HL-60 (cell line): ENCODE data around the gene CCDC106.

Experiments
- DNase-seq, 2 experiments: peaks; one replicate each; pipeline ENCODE4 v3.0.0-alpha.2; 2010 to 2020; ENCODE audit warnings: low read depth in 1 of 2, low spot score in 1 of 2
- H3K27ac ChIP-seq: fragments of 250-450 bp; sonication (Bioruptor Pico); replicated peaks from 2 replicates; pipeline ENCODE4 v1.5.1; 2020; ENCODE audit warnings: mild to moderate bottlenecking, moderate library complexity
- H3K27me3 ChIP-seq: fragments of 250-450 bp; sonication (Bioruptor Pico); 2 replicates; pipeline ENCODE4 v1.5.1; 2021; ENCODE audit warnings: mild to moderate bottlenecking, moderate library complexity; ENCODE audit not compliant: insufficient read depth, poor library complexity, severe bottlenecking
- H3K4me3 ChIP-seq: replicated peaks from 2 replicates; pipeline ENCODE4 v1.5.1; 2011; ENCODE audit warnings: mild to moderate bottlenecking, control low read depth, low read length; ENCODE audit not compliant: insufficient read depth
- GABPA ChIP-seq: IDR thresholded peaks from 2 replicates; pipeline ENCODE4 v1.6.1; 2012; ENCODE audit warnings: low read depth
- POLR2AphosphoS5 ChIP-seq: IDR thresholded peaks from 2 replicates; pipeline ENCODE4 v1.6.1; 2012; ENCODE audit warnings: low read depth
- SPI1 ChIP-seq: IDR thresholded peaks from 2 replicates; pipeline ENCODE4 v1.6.1; 2012; ENCODE audit warnings: low read depth, mild to moderate bottlenecking, borderline replicate concordance
- TF ChIP-seq, protein P1 (sequence below): IDR thresholded peaks from one replicate; pipeline ENCODE4 v1.5.1; 2011; ENCODE audit warnings: low read length, control low read depth, inconsistent platforms; ENCODE audit not compliant: insufficient read depth
- TF ChIP-seq, protein P2 (sequence below): IDR thresholded peaks from 2 replicates; pipeline ENCODE4 v1.6.1; 2012; ENCODE audit warnings: low read depth; ENCODE audit not compliant: insufficient replicate concordance

CCDC106 gene

DNA sequence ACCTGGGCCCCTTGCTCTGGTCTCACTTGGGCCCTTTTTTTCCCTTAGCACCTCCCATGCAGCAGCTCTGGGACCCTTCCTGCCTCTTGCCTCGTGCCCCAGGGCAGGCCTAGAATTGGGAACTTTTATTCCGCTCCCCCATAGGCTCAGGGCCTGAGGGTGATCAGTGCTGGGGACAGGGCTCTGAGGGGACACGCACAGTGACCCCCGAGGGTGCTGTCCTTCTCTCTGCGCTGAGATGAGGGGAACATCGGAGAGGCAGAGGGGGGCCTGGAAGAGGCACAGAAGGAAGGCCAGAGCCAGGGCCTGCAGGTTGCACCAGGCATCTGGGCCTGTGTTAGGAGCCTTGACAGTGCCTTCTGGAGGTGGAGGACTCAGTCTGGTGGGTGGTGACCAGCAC is 37.8 kb downstream of the CCDC106 start:
- H3K27me3 ChIP-seq: no peaks in the 10 kb centered on the region
- no peak for TF ChIP-seq GABPA
- TF ChIP-seq SPI1: no peak
- TF ChIP-seq POLR2AphosphoS5: no peak
- TF ChIP-seq, protein P1, sequence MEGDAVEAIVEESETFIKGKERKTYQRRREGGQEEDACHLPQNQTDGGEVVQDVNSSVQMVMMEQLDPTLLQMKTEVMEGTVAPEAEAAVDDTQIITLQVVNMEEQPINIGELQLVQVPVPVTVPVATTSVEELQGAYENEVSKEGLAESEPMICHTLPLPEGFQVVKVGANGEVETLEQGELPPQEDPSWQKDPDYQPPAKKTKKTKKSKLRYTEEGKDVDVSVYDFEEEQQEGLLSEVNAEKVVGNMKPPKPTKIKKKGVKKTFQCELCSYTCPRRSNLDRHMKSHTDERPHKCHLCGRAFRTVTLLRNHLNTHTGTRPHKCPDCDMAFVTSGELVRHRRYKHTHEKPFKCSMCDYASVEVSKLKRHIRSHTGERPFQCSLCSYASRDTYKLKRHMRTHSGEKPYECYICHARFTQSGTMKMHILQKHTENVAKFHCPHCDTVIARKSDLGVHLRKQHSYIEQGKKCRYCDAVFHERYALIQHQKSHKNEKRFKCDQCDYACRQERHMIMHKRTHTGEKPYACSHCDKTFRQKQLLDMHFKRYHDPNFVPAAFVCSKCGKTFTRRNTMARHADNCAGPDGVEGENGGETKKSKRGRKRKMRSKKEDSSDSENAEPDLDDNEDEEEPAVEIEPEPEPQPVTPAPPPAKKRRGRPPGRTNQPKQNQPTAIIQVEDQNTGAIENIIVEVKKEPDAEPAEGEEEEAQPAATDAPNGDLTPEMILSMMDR: no peak
- TF ChIP-seq, protein P2, sequence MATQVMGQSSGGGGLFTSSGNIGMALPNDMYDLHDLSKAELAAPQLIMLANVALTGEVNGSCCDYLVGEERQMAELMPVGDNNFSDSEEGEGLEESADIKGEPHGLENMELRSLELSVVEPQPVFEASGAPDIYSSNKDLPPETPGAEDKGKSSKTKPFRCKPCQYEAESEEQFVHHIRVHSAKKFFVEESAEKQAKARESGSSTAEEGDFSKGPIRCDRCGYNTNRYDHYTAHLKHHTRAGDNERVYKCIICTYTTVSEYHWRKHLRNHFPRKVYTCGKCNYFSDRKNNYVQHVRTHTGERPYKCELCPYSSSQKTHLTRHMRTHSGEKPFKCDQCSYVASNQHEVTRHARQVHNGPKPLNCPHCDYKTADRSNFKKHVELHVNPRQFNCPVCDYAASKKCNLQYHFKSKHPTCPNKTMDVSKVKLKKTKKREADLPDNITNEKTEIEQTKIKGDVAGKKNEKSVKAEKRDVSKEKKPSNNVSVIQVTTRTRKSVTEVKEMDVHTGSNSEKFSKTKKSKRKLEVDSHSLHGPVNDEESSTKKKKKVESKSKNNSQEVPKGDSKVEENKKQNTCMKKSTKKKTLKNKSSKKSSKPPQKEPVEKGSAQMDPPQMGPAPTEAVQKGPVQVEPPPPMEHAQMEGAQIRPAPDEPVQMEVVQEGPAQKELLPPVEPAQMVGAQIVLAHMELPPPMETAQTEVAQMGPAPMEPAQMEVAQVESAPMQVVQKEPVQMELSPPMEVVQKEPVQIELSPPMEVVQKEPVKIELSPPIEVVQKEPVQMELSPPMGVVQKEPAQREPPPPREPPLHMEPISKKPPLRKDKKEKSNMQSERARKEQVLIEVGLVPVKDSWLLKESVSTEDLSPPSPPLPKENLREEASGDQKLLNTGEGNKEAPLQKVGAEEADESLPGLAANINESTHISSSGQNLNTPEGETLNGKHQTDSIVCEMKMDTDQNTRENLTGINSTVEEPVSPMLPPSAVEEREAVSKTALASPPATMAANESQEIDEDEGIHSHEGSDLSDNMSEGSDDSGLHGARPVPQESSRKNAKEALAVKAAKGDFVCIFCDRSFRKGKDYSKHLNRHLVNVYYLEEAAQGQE: no peak
- DNase-seq: no peak
- H3K27ac ChIP-seq: no peak overlapping the region
- no peak overlapping the region for H3K4me3 ChIP-seq

DNA sequence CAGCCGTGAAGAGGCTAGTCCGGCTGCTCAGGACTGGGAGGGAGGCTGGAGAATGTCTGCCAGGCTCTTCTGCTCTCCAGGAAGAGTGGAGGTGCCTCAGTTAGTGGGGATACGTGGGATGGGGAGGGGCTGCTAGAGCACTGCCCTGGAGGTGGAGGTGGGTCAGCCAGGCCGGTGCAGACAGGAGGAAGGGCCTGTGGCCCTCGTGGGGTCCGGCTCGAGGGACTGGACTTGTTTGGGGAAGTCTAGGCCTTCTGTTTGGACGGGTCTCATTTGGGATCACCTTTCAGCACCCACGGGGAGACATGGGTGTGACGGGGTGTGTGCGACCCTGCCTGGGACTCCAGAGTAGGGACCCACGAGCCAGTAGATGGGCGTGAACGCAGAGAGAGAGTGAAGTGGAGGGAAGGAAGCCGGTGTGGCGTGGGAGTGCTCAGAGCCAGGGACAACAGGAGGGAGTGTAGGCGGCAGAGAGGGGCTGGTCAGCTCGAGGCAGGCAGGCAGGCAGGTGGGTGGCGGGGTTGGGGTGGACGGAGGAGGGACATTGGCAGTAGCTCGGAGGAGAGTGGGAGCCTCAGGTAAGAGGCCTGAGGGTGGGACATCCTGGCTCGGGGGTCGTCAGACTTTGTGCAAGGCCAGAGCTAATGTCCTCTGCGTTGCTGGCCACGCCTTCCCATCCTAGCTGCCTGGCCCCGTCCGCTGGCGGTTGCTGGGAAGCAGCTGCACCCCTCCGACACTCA is 38.5 kb downstream of the CCDC106 start:
- H3K27me3 ChIP-seq: no peaks in the 10 kb centered on the region
- TF ChIP-seq SPI1: no peak
- TF ChIP-seq, protein P2: no peak
- TF ChIP-seq, protein P1: no peak
- TF ChIP-seq GABPA: no peak
- TF ChIP-seq POLR2AphosphoS5: no peak
- H3K27ac ChIP-seq: no peak overlapping the region
- DNase-seq: no peak
- H3K4me3 ChIP-seq: no peak overlapping the region

DNA sequence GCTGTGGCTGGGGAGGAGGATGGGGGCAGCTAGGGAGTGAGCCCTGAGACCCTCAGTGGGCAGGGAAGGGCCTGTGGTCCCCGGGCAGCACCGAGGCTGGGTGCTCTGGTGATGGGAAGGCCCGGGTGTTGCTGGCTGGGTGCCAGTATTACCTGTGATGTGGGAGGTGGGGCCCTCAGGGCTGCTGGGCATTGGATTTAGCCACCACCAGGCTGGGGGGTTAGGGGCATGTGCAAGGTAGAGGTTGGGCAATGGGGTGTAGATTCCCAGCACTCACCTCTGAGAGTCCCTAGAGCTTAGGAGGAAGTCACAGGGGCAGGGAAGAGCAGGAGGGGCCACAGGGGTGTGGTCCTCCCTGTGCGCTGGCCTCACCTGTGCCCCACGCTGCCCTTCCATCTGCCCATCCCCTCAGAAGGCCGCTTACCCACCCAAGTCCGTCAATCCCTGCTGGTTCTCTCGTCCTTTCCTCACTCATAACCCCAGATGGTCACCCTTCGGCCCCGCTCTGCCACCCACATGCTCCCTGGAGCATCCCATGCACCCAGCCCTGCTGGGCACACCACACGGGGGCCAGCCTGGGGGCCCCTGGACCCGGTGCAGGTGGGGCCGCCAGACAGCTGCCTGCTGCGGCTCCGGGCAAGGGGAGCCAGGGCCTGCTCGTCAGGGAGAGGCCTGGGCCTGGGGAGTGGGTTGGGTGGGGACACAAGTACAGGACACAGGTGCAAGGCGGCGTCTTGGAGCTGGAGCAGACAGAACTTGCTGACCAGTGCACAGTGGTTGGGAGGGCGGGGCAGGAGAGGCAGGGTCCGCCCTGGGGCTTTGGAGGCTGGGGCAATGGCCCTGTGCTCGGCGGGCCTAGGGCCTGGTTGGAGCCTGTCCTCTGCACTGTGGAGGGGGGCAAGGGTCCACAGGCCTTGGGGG is 39.5 kb downstream of the CCDC106 start:
- TF ChIP-seq, protein P1: no peak
- no peak for TF ChIP-seq GABPA
- no peak for TF ChIP-seq SPI1
- TF ChIP-seq POLR2AphosphoS5: no peak
- TF ChIP-seq, protein P2: no peak
- Histone ChIP-seq H3K4me3 (no peak overlapping the region), H3K27ac (no peak overlapping the region), H3K27me3 (no peaks in the 10 kb centered on the region)
- DNase-seq: no peak
